Activated CD8-positive, alpha-beta memory T cell treated with anti-CD3 and anti-CD28 coated beads for 4 hours (primary cell): Measurements from ENCODE around the gene GRIK3.
"Not testable (repeated sequence)": the region's sequence is repeated elsewhere in the genome, so short reads cannot be mapped to it uniquely, and the experiment has no call there.

Experiments
- DNase-seq, 2 donors: peaks; one replicate each; pipeline ENCODE4 v3.0.0-alpha.2; 2020; ENCODE audit warnings: low read depth in 2 of 2

GRIK3 gene

GRCh38 chr1:36941316-36941978, 92.9 kb downstream of the GRIK3 start:
- no peak for DNase-seq

GRCh38 chr1:36938819-36939218, 95.5 kb downstream of the GRIK3 start:
- no peak for DNase-seq

DNA sequence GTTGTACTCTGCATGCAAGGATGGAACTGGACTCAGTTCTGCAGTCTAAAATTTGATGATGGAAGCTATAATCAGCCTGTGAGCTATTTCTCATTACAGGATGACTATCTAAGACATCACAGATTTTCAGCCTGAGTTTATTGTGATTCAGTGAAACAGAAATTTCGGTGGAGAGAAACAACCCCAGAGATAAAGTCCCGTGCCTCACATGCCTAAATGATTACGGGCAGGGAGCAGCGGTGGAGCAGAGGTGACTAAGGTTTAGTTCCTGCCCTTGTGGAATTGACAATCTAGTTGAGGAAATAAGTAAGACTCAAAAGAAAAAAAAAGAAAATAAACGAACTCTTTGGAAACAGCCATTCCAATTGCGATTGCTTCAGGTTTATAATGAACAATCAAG, 96.9 kb downstream of the GRIK3 start:
- DNase-seq, result no peak

GRCh38 chr1:36934061-36934460, 100.3 kb downstream of the GRIK3 start:
- no peak for DNase-seq

DNA sequence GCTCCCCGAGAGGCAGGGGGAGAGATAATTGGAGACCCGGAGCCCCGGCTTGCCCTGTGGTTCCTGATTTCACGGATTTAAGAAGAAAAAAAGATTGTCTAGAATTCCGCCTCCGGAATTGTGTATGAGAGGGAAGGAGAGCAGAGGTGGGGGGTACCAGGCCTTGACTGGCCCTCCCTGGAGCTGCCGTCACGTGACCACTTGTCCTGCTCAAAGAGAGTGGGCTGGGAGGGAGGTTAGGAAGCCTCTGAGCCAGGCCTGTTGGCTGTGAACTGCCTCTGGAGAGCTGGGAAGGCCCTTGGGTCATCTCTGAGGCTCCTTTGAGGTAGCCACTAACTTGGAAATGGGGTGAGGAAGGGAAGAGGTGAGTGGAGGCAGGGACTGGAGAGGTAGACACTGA, 106.5 kb downstream of the GRIK3 start:
- DNase-seq, result no peak

DNA sequence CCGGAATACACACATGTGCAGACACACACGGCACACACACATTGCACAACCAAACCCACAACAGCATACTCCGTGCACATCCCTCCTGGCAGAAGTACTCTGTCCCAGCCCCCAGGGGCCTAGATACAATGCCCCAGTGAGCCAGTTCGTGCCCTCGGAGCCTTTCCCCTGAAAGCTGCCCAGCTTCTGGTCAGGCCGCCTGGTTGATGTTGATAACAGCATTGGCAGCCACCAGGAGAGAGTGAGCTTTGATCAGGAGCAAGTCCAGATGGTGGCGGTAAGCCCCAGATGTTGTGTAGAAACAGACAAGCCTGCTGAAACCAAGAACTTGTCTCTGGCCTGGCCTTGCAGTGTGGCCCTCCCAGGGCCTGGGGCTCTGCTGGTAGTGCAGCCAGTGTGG, 109.1 kb downstream of the GRIK3 start:
- no peak for DNase-seq

- DNase-seq, result no peak
These were observed 110.0 kb downstream of the GRIK3 start for GRCh38 chr1:36924282-36924811.

DNA sequence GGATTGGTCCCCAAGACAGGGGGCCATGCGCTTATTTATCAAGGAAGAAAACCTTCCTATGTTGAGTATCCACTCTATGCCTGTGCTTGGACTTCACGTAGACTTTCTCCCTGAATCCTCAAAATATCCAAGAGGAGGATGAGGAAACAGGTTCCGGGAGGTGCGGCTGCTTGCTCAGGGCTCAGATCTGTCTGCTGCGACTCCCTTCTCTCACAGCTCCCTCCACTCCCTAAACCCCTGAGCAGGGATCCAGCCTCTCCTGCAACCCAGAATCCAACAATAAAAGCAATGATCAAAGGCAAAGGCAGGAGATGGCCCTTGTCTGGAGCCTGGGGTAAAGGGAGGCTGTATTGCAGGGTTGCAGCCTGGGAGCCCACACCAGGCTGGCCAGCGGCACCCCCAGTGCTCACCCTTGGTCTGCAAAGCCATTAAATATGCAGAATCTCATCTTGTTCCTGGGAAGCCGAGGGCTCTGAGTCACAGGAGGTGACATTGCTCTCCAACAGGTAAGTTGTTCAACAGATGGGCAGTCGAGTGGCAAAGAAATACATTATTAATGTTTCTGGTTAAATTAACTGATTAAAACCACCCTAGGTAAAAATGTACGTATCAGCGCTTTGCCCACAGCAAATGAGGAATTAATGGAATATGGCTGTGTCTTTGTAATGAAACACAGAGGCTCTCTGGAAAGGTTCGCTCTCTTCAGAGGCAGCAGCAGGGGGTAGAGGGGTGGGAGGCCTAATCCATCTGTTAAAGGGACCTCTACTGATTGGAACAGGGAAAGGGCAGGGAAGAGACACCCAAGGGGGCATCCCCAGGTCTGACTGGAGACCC, 111.5 kb downstream of the GRIK3 start:
- DNase-seq, result no peak

DNA sequence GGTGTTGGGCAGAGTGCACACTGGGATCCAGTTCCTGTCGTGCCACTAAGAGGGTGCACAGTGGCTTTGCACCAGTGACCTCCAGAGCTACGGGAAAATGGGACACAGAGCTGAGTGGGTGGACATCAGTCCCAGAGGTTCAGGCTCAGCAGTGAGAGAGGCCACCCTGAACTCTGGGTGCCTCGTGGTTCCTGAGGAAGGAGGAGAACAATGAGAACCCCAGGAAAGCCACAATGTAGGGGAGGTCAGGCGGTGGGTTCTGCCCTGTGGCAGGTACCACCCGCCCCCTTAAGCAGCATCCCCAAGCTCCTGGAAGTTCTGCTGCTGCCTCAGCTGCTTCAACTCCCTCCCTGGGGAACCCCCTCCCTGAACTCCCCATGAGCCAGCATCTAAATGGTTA, 112.2 kb downstream of the GRIK3 start:
- DNase-seq, result no peak

GRCh38 chr1:36920801-36921405, 113.4 kb downstream of the GRIK3 start:
- no peak for DNase-seq

DNA sequence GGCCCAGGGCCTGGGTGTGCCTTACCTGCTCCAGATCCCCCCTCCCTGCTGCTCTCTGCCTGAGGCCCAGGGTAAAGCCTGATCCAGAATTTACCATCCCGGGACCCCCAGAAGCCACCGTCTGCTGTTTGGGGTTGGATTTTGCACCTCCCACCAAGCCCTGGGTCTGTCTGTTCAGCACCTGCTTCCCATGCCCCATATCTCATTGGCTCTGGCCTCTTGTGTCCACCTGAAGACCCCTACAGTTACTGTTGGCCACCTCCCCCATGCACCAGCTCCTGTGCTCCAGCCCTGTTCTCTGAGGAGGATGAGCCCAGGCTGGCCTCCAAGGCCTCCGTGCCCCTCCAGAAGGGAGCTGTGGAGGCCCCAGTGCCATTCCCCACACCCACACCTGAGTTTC, 113.9 kb downstream of the GRIK3 start:
- no peak for DNase-seq

DNA sequence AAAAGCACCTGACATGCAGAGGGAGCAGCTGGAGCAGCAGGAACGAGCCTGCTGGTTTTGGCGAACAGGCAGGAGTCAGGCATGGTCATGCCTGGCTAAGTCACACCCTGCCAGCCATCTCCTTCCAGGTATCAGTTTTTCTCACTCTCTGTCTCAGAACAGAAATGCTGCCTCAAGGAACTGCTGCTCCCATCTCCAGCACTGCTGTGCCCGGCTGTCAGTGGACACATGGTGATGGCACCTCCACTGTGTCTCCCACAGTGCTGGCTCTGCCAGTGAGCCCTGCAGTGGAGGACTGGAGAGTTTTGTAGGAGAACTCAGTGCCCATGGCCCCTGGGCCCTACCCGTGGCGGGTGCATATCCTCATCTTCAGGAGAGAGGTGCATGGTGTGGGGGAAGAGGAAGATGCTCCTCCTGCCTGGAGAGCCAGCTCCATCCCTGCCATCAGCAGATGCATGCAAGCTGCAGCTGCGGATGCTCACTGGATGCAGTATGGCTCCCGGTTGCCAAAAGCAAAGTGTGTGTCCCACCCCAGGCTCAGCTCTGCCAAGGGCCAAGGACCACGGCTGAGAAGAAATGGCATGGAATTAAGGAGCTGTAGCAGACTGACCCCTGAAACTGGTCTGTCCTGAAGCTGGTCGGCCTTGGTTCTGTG, 114.7 kb downstream of the GRIK3 start:
- no peak for DNase-seq

DNA sequence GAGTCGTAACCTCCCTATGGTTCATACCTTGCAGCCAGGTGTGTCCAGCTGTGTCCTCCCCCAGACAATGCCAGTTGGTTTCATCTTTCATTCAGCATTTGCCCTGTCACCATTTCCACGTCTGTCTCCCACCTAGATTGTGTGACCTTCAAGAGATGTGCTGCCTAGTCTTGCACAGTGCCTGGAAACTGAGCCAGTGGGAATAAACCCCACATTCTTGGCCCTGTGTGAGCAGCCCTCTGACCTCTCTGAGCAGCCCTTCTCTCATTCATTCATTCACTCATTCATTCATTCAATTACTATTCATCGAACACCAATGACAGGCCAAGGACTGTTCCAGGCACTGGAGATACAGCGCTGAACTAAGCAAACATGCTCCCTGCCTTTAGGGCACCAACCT, 115.7 kb downstream of the GRIK3 start:
- DNase-seq, result no peak

- DNase-seq, result not testable (repeated sequence)
These were observed 117.8 kb downstream of the GRIK3 start for GRCh38 chr1:36916542-36916941.

GRCh38 chr1:36913484-36914060, 120.7 kb downstream of the GRIK3 start:
- DNase-seq, result no peak

DNA sequence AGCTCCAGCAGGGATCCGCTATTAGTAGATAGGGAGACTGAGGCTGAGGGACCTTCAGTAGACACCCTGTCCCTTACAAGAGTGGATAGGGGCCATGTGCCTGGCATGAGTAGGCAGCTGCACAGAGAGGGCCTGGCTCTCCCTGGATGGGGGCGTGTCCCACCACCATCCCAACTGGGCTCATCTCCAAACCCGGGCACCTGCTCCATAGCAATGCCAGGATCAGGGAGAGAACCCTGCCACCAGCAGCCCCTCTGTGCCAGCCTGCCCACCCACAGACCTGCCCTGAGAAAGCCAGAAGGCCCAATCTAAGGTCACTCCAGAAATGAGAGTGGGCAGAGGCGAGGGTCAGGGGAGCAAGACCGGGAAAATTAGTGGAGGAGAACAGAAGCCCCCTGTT, 121.3 kb downstream of the GRIK3 start:
- DNase-seq, result no peak

GRCh38 chr1:36912365-36912865, 121.9 kb downstream of the GRIK3 start:
- DNase-seq, result no peak

DNA sequence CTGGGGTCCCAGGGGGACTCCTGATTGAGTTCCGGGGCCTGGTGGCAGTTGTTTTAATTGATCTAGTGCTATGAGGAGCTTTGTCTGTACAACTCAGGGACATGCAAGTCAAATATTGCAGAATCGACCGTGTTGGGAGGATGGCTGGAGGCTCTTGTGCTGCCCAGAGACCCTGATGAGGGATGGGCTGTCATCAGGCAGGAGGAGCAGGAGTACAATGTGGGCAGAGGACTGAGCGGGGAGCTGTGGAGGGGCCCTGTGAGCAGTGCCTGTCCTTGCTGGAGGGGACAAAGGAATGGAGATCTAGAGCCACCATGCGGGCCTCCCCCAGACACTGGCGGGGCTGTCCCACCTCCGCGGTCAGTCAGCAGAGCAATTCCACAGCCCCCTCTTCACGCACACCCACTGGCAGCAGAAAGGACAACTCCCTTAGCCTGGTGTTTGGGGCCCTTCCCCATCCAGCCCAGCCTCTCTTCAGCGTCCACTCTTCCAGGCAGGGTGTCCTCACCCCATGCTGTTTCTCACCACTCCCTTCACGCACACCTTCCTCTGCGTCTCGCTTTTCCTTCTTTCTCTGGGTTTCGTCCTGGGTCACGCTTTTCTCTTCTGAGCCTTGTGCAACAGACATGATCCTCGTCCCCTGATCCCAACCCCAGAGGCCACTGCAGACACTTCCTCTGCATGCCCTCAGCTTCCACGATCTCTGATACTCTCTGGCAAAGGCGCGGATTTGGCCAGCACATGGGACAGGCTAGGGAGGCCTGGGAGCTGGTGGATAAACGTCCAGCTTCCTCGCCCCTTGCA, 122.6 kb downstream of the GRIK3 start:
- DNase-seq, result no peak

GRCh38 chr1:36910886-36911540, 123.3 kb downstream of the GRIK3 start:
- DNase-seq, result no peak
